22Rv1 (cell line): ENCODE measurements around the gene JMJD1C.

Experiments
- CTCF ChIP-seq: fragments of 450-650 bp; IDR thresholded peaks from 2 replicates; pipeline ENCODE4 v1.5.1; 2017; ENCODE audit warnings: mild to moderate bottlenecking
- ZFX ChIP-seq: fragments of 450-650 bp; IDR thresholded peaks from 2 replicates; pipeline ENCODE4 v1.6.1; 2017; ENCODE audit warnings: antibody characterized with exemption, borderline replicate concordance

- TF ChIP-seq CTCF (no peak), ZFX (no peak)
Measured at GRCh38 chr10:63206576-63206975, 259.2 kb downstream of the JMJD1C start.
